A673 (cell line): ENCODE data around the gene GPR3. TPM values are rescaled to one million over a fixed set of nuclear protein-coding genes. Genes with fewer than 3 reads are reported as not detected.
A peak's percentile ranks its signal among the peaks of the same experiment; 100 is the strongest.

ENCODE experiments used
- BruUV-seq: library from RNA; stranded (reverse); fragments of 400-500 nt; replicated peaks from 2 replicates; lab custom pipeline; 2021; lab: Mats Ljungman, UMichigan
- CTCF ChIA-PET: fragments of 300-600 bp; sonication (Branson Sonifier 250); formaldehyde crosslinking; loops from one replicate; lab custom pipeline; 2022; ENCODE audit warnings: antibody characterized with exemption; lab: Charles Lee
- POLR2A ChIA-PET: fragments of 300-600 bp; sonication (Branson Sonifier 250); formaldehyde crosslinking; loops from one replicate; lab custom pipeline; 2022; ENCODE audit warnings: antibody characterized with exemption; ENCODE audit not compliant: low non-redundant PET; lab: Charles Lee
- DNase-seq: peaks from one replicate; pipeline ENCODE4 v3.0.0-alpha.2; 2015; ENCODE audit warnings: low spot score
- H3K27ac ChIP-seq: fragments of 200-600 bp; sonication (generic); 2 replicates; pipeline ENCODE4 v1.5.1; 2016; ENCODE audit warnings: mixed run types, low read depth, mild to moderate bottlenecking, mixed read lengths, antibody characterized with exemption, low read length; ENCODE audit not compliant: poor library complexity, severe bottlenecking
- H3K27me3 ChIP-seq: fragments of 200-600 bp; sonication (generic); replicated peaks from 2 replicates; pipeline ENCODE4 v1.6.1; 2017; ENCODE audit warnings: mixed run types, low read depth, mild to moderate bottlenecking, mixed read lengths, antibody characterized with exemption, low read length; ENCODE audit not compliant: insufficient read depth, poor library complexity
- H3K36me3 ChIP-seq: fragments of 200-600 bp; sonication (generic); 2 replicates; pipeline ENCODE4 v1.6.1; 2016; ENCODE audit warnings: mixed run types, mild to moderate bottlenecking, mixed read lengths, antibody characterized with exemption, low read length; ENCODE audit not compliant: insufficient read depth, poor library complexity, severe bottlenecking
- H3K4me1 ChIP-seq: fragments of 200-600 bp; sonication (generic); 2 replicates; pipeline ENCODE4 v1.6.1; 2017; ENCODE audit warnings: mixed run types, mild to moderate bottlenecking, mixed read lengths, antibody characterized with exemption, low read length; ENCODE audit not compliant: insufficient read depth, poor library complexity, severe bottlenecking
- H3K4me3 ChIP-seq: fragments of 200-600 bp; sonication (generic); 2 replicates; pipeline ENCODE4 v1.5.1; 2016; ENCODE audit warnings: low read depth, mixed run types, mild to moderate bottlenecking, mixed read lengths, low read length; ENCODE audit not compliant: poor library complexity, severe bottlenecking
- H3K9me3 ChIP-seq: fragments of 200-600 bp; sonication (generic); 2 replicates; pipeline ENCODE4 v1.6.1; 2016; ENCODE audit warnings: mixed run types, low read depth, mild to moderate bottlenecking, mixed read lengths, antibody characterized with exemption, low read length; ENCODE audit not compliant: poor library complexity, severe bottlenecking
- CTCF ChIP-seq: fragments of 300-800, 200-600 bp; sonication (generic); conservative IDR thresholded peaks from 2 replicates; pipeline ENCODE4 v1.5.1; 2017; ENCODE audit warnings: low read depth, mild to moderate bottlenecking, antibody characterized with exemption, low read length, moderate library complexity, mixed read lengths
- EZH2 ChIP-seq: fragments of 200-600 bp; sonication (generic); IDR thresholded peaks from 2 replicates; pipeline ENCODE4 v1.6.1; 2017; ENCODE audit warnings: borderline replicate concordance, low read depth, mild to moderate bottlenecking, mixed read lengths, antibody characterized with exemption, low read length; ENCODE audit not compliant: poor library complexity, severe bottlenecking
- intact Hi-C: fragments of 100-400 bp; cut with micrococcal nuclease; formaldehyde crosslinking; loops from one replicate; pipeline ENCODE4 v1.10.0; 2022; ENCODE audit not compliant: unreplicated experiment
- total RNA-seq: library from RNA; stranded (reverse); gene quantifications from 2 replicates; pipeline ENCODE4 v1.2.3, GENCODE V29; 2021

GPR3 gene
- total RNA-seq, 1 experiment from 2014 or later = 4.9 TPM

- intact Hi-C loops = loop anchor here (1.0 kb wide), 1 partner anchor 190 kb away; no protein-coding TSS in a partner anchor
- Histone ChIP-seq H3K27me3 (no peaks in the 10 kb centered on the region), H3K36me3 (peaks cover 71% of the 10 kb centered on the region), H3K4me3 (no peak overlapping the region), H3K4me1 (no peaks in the 10 kb centered on the region), H3K9me3 (no peaks in the 10 kb centered on the region), H3K27ac (no peak overlapping the region)
- no TSS peak for BruUV-seq
- DNase-seq = peak; percentile 71
- CTCF ChIA-PET = interaction anchor here (1.0 to 1.9 kb wide), 5 partner anchors 73 to 246 kb away, joined by 4 to 8 read pairs (median 6); partner anchors contain the start of genes AHDC1 and WASF2
- TF ChIP-seq EZH2 (no peak), CTCF (peak; percentile 73)
- POLR2A ChIA-PET = interaction anchor here (0.6 kb wide), 1 partner anchor 305 kb away, joined by 3 read pairs; no protein-coding TSS in a partner anchor
Observed at GRCh38 chr1:27416387-27417111, 24.1 kb downstream of the GPR3 start.

GRCh38 chr1:27417713-27418112 is 25.3 kb downstream of the GPR3 start:
- H3K36me3 ChIP-seq = peaks cover 59% of the 10 kb centered on the region
- H3K27ac ChIP-seq = no peak overlapping the region
- H3K9me3 ChIP-seq = no peaks in the 10 kb centered on the region
- TF ChIP-seq EZH2 (no peak), CTCF (no peak)
- CTCF ChIA-PET = no interaction called here
- no TSS peak for BruUV-seq
- H3K4me1 ChIP-seq = no peaks in the 10 kb centered on the region
- POLR2A ChIA-PET = interaction anchor here (0.6 kb wide), 1 partner anchor 34 kb away, joined by 6 read pairs; no protein-coding TSS in a partner anchor
- H3K4me3 ChIP-seq = no peak overlapping the region
- no peak for DNase-seq
- no peaks in the 10 kb centered on the region for H3K27me3 ChIP-seq
- intact Hi-C loops = no loop called here

- no peak for TF ChIP-seq CTCF
- no peak for TF ChIP-seq EZH2
- ChIA-PET CTCF (no interaction called here), POLR2A (no interaction called here)
- no peaks in the 10 kb centered on the region for H3K27me3 ChIP-seq
- no peaks in the 10 kb centered on the region for H3K9me3 ChIP-seq
- intact Hi-C loops = no loop called here
- no peak for DNase-seq
- no peak overlapping the region for H3K4me3 ChIP-seq
- peaks cover 51% of the 10 kb centered on the region for H3K36me3 ChIP-seq
- no peak overlapping the region for H3K27ac ChIP-seq
- no peaks in the 10 kb centered on the region for H3K4me1 ChIP-seq
- BruUV-seq = no TSS peak
Observed at GRCh38 chr1:27418326-27419185, 26.1 kb downstream of the GPR3 start.
